SIG-M5 treated with dmso at 0.1 percent for 504 hours (cell line): ENCODE measurements around the gene RGMA.
A peak's percentile ranks its signal among the peaks of the same experiment; 100 is the strongest.

Experiments
- DNase-seq: peaks from one replicate; lab custom pipeline; 2025; ENCODE audit not compliant: unreplicated experiment; lab: John Stamatoyannopoulos, UW

Gene RGMA

GRCh38 chr15:93020976-93021772, 67.8 kb downstream of the RGMA start:
- no peak for DNase-seq

GRCh38 chr15:93019971-93020370, 69.0 kb downstream of the RGMA start:
- DNase-seq, result no peak

- no peak for DNase-seq
These were observed 69.9 kb downstream of the RGMA start for GRCh38 chr15:93019090-93019489.

GRCh38 chr15:93018574-93018973, 70.4 kb downstream of the RGMA start:
- DNase-seq, result peak; percentile 17

GRCh38 chr15:93017526-93017925, 71.5 kb downstream of the RGMA start:
- no peak for DNase-seq

GRCh38 chr15:93012786-93013185, 76.2 kb downstream of the RGMA start:
- DNase-seq, result no peak

- DNase-seq, result no peak
These were observed 81.0 kb downstream of the RGMA start for GRCh38 chr15:93007994-93008393.

- DNase-seq, result no peak
These were observed 83.9 kb downstream of the RGMA start for GRCh38 chr15:93005133-93005532.

- peak; percentile 26 for DNase-seq
These were observed 87.1 kb downstream of the RGMA start for GRCh38 chr15:93001881-93002280.

- no peak for DNase-seq
These were observed 87.9 kb downstream of the RGMA start for GRCh38 chr15:93001156-93001555.

GRCh38 chr15:92997821-92998220, 91.2 kb downstream of the RGMA start:
- DNase-seq, result no peak

- DNase-seq, result no peak
These were observed 96.3 kb downstream of the RGMA start for GRCh38 chr15:92992720-92993119.

GRCh38 chr15:92990031-92990430, 99.0 kb downstream of the RGMA start:
- DNase-seq, result no peak

GRCh38 chr15:92989470-92989869, 99.5 kb downstream of the RGMA start:
- DNase-seq, result peak; percentile 30
